ENCODE measurements around the gene FGD2. TPM values are rescaled to one million over a fixed set of nuclear protein-coding genes. Genes with fewer than 3 reads are reported as not detected.

Gene FGD2
- total and polyA plus RNA-seq, 10 of the 15 experiments (the other 5 are each of a cell fraction or from before 2014, with no cell fraction given), result 5.2 to 88.1 (median 33.2) TPM

- TF ChIP-seq ELK1 (IDR thresholded peaks at IDR 0.05; ENCODE audit: low read depth, low read length), result no peak
- no peak for TF ChIP-seq MYC (IDR thresholded peaks at IDR 0.05; ENCODE audit: insufficient read depth, insufficient read length, insufficient replicate concordance, low read length, severe bottlenecking)
- TF ChIP-seq MEF2A (IDR thresholded peaks at IDR 0.05; ENCODE audit: insufficient read depth, low read depth, low read length), result no peak
- no peak for TF ChIP-seq STAT3 (IDR thresholded peaks at IDR 0.05; ENCODE audit: low read depth, low read length)
Measured at GRCh38 chr6:37057128-37057471, 51.6 kb downstream of the FGD2 start (continued).

GRCh38 chr6:37057678-37058077, 52.2 kb downstream of the FGD2 start:
- no peaks in the 10 kb centered on the region for H4K20me1 ChIP-seq (ENCODE audit: control insufficient read depth, insufficient read depth)
- TF ChIP-seq CHD1 (IDR thresholded peaks at IDR 0.05; ENCODE audit: low read depth, low read length) (no peak), EGR1 (IDR thresholded peaks at IDR 0.05; ENCODE audit: borderline replicate concordance in 1 of 2, low read depth in 2 of 2, low read length in 2 of 2) (no peak), FOS (IDR thresholded peaks at IDR 0.05; ENCODE audit: borderline replicate concordance, extremely low read depth, insufficient read length) (no peak), E4F1 (IDR thresholded peaks at IDR 0.05; ENCODE audit: borderline replicate concordance, partially characterized antibody) (no peak), MYC (IDR thresholded peaks at IDR 0.05; ENCODE audit: insufficient read depth, insufficient read length, insufficient replicate concordance, low read length, severe bottlenecking) (no peak)
- ChIA-PET CTCF (interaction anchor here (3.4 kb wide), 1 partner anchor 114 kb away, joined by 25 read pairs; no protein-coding TSS in a partner anchor), SMC1A (ENCODE audit: uncharacterized antibody, unreplicated experiment) (interaction anchor here (0.8 to 13.5 kb wide), 3 partner anchors 10 to 114 kb away, joined by 3 to 266 read pairs (median 5); partner anchors contain the start of gene PIM1), RAD21 (ENCODE audit: unreplicated experiment) (no interaction called here), POLR2A (no interaction called here)
- no peaks in the 10 kb centered on the region for H3K4me1 ChIP-seq (ENCODE audit: control insufficient read depth, insufficient read depth, low read length)
- 65% methylated on average over 7 of the region's 7 CpGs for WGBS (ENCODE audit: insufficient coverage, insufficient replicate concordance, low lambda C conversion rate, missing lambda C conversion rate)
- H3K9ac ChIP-seq (ENCODE audit: control insufficient read depth, insufficient read depth, low read length), result no peak overlapping the region
- no peak for DNase-seq (ENCODE audit: low read depth, low spot score)
- in situ Hi-C loops (cut with MboI), result no loop called here
- no peak for FAIRE-seq
- H3K27me3 ChIP-seq (replicated peaks in 1 of 2; ENCODE audit: control insufficient read depth in 2 of 2, insufficient read depth in 2 of 2, low read length in 1 of 2), result no peaks in the 10 kb centered on the region
- intact Hi-C loops (cut with micrococcal nuclease; ENCODE audit: unreplicated experiment), result no loop called here
- ATAC-seq, result no peak
- H3K79me2 ChIP-seq (ENCODE audit: control insufficient read depth, insufficient read depth, low read length), result no peaks in the 10 kb centered on the region
- no peak overlapping the region for H3K4me3 ChIP-seq
- no TSS peak for BruUV-seq (replicated peaks)
- H3K27ac ChIP-seq (ENCODE audit: control insufficient read depth, insufficient read depth), result no peak overlapping the region
- H3K9me3 ChIP-seq (replicated peaks; ENCODE audit: control insufficient read depth, insufficient read depth, low read length), result no peaks in the 10 kb centered on the region
- H3K36me3 ChIP-seq (ENCODE audit: control insufficient read depth in 2 of 2, insufficient read depth in 2 of 2, low read length in 1 of 2), result no peaks in the 10 kb centered on the region
- H2AFZ ChIP-seq (ENCODE audit: control insufficient read depth, low read depth, low read length), result no peak overlapping the region
- H3K4me2 ChIP-seq (ENCODE audit: control insufficient read depth, insufficient read depth), result no peak overlapping the region
